ENCODE results near the gene CFDP1.

CFDP1 gene

DNA sequence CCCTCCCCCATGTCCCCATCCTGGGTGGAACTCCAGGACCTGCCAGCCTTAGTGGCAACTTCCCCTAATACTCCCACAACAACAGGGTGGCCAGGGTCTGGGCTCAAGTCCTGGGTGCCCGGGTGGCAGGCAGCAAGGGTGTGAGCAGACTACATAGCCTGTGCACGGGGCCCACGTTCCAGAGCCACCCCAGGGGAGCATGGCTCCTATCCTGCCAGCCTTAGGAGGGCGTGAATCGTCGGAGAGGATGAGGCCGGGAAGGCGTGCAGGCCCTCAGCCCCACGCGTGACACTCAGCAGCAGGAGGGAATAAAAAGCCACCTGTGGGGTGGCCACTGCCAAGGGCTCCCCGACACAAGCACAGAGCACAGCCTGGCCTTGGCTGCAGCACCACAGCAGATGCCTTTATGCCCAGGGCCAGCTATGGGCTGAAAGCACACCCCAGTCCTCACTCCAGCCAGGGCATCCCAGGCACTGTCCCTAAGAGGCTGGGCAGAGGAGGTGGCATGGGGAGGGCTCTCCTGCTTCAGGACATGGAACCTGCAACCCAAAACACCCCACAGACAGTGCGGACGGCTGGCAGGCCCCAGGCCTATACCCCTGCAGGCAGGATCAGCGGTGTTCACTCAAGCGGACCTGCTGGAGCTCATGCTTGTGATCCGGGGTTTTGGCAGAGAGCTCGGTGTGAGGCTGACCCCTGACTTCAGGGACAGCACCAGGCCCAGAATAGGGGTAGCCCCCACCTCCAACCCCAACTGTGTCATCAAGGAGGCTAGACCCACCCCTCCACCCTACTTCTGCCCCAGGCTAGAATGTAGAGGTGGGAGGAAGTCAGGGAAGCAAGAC is 184.5 kb downstream of the CFDP1 start:
- ChIA-PET CTCF (interaction anchor here (2.5 kb wide), 1 partner anchor 15 kb away, joined by 14 read pairs; no protein-coding TSS in a partner anchor), POLR2A (ENCODE audit: low non-redundant PET) (no interaction called here)
- H3K27ac ChIP-seq, result peak overlapping the region; percentile 98
- TF ChIP-seq, protein P1, sequence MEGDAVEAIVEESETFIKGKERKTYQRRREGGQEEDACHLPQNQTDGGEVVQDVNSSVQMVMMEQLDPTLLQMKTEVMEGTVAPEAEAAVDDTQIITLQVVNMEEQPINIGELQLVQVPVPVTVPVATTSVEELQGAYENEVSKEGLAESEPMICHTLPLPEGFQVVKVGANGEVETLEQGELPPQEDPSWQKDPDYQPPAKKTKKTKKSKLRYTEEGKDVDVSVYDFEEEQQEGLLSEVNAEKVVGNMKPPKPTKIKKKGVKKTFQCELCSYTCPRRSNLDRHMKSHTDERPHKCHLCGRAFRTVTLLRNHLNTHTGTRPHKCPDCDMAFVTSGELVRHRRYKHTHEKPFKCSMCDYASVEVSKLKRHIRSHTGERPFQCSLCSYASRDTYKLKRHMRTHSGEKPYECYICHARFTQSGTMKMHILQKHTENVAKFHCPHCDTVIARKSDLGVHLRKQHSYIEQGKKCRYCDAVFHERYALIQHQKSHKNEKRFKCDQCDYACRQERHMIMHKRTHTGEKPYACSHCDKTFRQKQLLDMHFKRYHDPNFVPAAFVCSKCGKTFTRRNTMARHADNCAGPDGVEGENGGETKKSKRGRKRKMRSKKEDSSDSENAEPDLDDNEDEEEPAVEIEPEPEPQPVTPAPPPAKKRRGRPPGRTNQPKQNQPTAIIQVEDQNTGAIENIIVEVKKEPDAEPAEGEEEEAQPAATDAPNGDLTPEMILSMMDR (conservative IDR thresholded peaks at IDR 0.05; ENCODE audit: low read depth), result no peak
- DNase-seq (ENCODE audit: low spot score), result no peak

DNA sequence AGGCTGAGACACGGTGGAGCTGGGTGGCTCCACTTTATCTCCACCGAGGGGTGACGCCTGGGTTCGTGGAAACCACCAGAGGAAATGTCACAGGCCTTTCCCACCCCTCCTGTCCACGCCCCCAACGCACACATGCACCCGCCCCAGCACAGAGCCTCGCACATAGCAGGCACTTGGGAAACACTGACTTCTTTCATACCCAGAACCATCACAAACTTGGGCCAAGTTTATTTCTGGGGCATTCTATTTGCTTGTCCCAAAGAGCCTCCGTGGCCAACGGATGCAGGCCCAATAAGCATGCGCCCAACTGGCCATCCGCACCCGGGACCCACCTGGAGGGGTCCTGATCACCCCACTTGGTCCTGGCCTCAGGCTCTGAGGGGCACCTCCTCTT is 185.2 kb downstream of the CFDP1 start:
- ChIA-PET CTCF (interaction anchor here (0.7 to 1.0 kb wide), 2 partner anchors 14 to 49 kb away, joined by 3 to 4 read pairs; no protein-coding TSS in a partner anchor), POLR2A (ENCODE audit: low non-redundant PET) (no interaction called here)
- peak overlapping the region; percentile 98 for H3K27ac ChIP-seq
- TF ChIP-seq, protein P1 (conservative IDR thresholded peaks at IDR 0.05; ENCODE audit: low read depth), result no peak
- no peak for DNase-seq (ENCODE audit: low spot score)

DNA sequence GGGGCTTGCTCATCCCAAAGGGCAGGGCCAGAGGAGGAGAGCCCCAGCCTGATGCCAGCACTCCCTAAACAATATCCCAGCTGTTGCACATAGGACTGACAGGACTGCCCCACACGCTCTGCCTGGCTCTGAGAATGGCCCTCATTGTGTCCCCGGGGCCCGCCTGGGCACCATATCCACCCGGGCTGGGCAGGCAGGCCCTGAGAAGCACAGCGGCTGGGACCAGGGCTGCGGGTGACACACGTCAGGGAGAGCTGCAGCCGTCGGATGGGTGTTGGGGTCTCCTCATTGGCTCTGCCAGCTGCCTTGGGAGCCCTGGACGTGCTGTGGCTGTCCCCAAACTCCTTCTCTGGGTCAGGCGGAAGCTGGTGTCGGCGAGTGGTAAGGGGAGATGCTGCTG is 186.1 kb downstream of the CFDP1 start:
- TF ChIP-seq, protein P1 (conservative IDR thresholded peaks at IDR 0.05; ENCODE audit: low read depth), result no peak
- no peak for DNase-seq (ENCODE audit: low spot score)
- CTCF ChIA-PET, result interaction anchor here (1.0 to 1.7 kb wide), 2 partner anchors 13 to 48 kb away, joined by 3 to 5 read pairs; no protein-coding TSS in a partner anchor
- peak overlapping the region; percentile 98 for H3K27ac ChIP-seq
- POLR2A ChIA-PET (ENCODE audit: low non-redundant PET), result no interaction called here

DNA sequence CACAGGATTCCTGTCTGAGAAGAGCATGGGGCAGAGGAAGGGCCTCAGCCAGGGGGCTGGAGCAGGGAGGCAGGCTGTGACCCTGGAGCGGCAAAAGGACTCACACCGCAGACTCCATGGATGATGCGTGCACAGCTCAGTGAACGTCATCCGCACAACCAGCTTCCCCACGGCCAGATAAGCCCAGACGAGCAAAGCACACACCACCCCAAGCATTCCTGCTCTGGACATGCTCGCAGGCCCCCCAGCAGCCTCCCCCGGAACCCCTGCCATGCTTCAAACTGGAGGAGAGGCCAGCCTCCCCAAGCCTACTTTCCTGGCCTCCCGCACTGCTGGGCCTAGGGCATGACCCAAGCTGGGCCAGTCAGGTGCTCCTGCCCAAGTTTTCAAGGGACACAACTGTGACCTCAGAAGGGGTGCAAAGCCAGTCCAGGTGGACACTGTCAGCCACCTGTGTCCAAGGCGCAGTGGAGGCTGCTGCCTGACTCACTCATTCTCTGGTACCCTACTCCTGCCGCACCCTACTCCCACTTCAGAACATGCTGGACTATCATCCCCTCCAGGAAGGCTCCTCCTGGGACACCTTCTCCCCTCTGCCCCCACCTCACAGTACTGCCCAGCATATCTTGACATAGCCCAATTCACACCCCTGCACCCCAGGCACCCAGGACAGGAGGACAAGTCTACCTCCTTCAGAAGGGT is 186.6 kb downstream of the CFDP1 start:
- TF ChIP-seq, protein P1 (conservative IDR thresholded peaks at IDR 0.05; ENCODE audit: low read depth), result no peak
- no peak for DNase-seq (ENCODE audit: low spot score)
- H3K27ac ChIP-seq, result peak overlapping the region; percentile 98
- CTCF ChIA-PET, result interaction anchor here (0.6 to 1.7 kb wide), 2 partner anchors 13 to 20 kb away, joined by 5 to 6 read pairs; no protein-coding TSS in a partner anchor
- POLR2A ChIA-PET (ENCODE audit: low non-redundant PET), result interaction anchor here (0.7 to 1.8 kb wide), 2 partner anchors 11 to 58 kb away, joined by 3 to 7 read pairs; no protein-coding TSS in a partner anchor

DNA sequence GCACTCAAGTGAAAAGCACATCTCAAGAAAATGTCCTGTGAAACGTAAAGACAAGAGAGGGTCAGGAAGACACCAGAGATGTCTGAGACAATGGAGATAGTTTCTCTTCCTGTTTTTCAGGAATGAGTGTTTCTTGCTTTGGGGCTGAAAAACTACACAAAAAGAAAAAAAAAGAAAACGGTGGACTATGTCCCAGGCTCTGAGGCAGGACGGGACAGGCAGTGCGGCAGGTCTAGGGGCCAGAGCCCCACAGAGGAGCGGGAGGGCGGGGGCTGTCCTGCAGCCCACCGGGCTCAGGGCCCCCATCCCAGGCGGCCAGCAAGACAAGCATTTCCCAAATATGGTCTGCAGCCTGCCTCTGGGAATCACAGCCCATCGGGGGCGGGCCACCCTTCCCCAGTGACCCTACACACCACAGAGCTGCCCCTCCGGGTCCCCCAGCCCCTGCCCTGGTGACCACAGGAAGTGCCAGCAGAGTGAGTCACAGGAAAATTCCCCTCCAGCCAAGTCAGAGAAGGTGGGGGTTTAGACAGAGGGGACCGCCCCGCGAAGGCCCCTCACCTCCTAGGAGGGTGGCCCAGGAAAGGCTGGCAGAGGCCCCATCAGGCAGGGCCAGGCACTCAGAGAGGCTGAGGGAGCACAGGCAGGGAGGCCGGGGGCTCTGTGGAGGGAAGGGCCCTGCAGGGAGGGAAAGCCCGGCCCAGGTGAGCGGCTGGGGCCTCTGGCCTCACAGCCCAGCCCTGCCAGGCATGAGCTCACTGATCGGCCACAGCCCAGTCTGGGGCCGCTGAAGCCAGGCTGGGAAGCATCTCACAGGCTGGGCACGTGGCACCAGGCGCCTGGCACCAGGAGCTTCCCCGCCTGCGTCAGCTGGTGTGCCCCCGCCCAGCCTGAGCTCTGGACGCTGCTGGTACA is 188.2 kb downstream of the CFDP1 start:
- TF ChIP-seq, protein P1 (conservative IDR thresholded peaks at IDR 0.05; ENCODE audit: low read depth), result no peak
- POLR2A ChIA-PET (ENCODE audit: low non-redundant PET), result interaction anchor here (0.6 to 1.8 kb wide), 2 partner anchors 8 to 60 kb away, joined by 3 to 7 read pairs; no protein-coding TSS in a partner anchor
- CTCF ChIA-PET, result interaction anchor here (1.7 kb wide), 1 partner anchor 11 kb away, joined by 5 read pairs; no protein-coding TSS in a partner anchor
- H3K27ac ChIP-seq, result peak overlapping the region; percentile 98
- peak; percentile 78 for DNase-seq (ENCODE audit: low spot score)
